ENCODE measurements around the gene PSG1.
"Not testable (repeated sequence)": the region's sequence is repeated elsewhere in the genome, so short reads cannot be mapped to it uniquely, and the experiment has no call there.

The PSG1 gene

GRCh38 chr19:42879613-42880012 is at the start of gene PSG1:
Gene PSG1 (minus strand): TSS chr19:42879713. CDS start chr19:42879581, 132 bp downstream.
- no peaks in the 10 kb centered on the region for H3K36me3 Mint-ChIP-seq (ENCODE audit: low read depth)
- no peaks in the 10 kb centered on the region for H3K4me1 Mint-ChIP-seq (ENCODE audit: low read depth)
- no peaks in the 10 kb centered on the region for H3K9me3 Mint-ChIP-seq
- H3K4me3 Mint-ChIP-seq = no peak within 1 kb of the TSS
- H3K27me3 Mint-ChIP-seq (ENCODE audit: low read depth) = peaks cover 6% of the 10 kb centered on the region
- H3K27ac Mint-ChIP-seq = no peak within 1 kb of the TSS

GRCh38 chr19:42928896-42929295 is 49.4 kb upstream of the PSG1 start:
- H3K4me3 Mint-ChIP-seq = no peak overlapping the region
- H3K27ac Mint-ChIP-seq = no peak overlapping the region
- no peaks in the 10 kb centered on the region for H3K9me3 Mint-ChIP-seq
- H3K4me1 Mint-ChIP-seq (ENCODE audit: low read depth) = no peaks in the 10 kb centered on the region
- no peaks in the 10 kb centered on the region for H3K36me3 Mint-ChIP-seq (ENCODE audit: low read depth)
- H3K27me3 Mint-ChIP-seq (ENCODE audit: low read depth) = no peaks in the 10 kb centered on the region

- Mint-ChIP-seq H3K27me3 (ENCODE audit: low read depth) (no peaks in the 10 kb centered on the region), H3K36me3 (ENCODE audit: low read depth) (no peaks in the 10 kb centered on the region), H3K27ac (no peak overlapping the region), H3K4me3 (no peak overlapping the region), H3K4me1 (ENCODE audit: low read depth) (no peaks in the 10 kb centered on the region), H3K9me3 (no peaks in the 10 kb centered on the region)
These were observed 47.3 kb upstream of the PSG1 start for GRCh38 chr19:42926781-42927180.

- not testable (repeated sequence) for H3K9me3 Mint-ChIP-seq; H3K27ac Mint-ChIP-seq; H3K36me3 Mint-ChIP-seq (ENCODE audit: low read depth)
These were observed 43.6 kb upstream of the PSG1 start for GRCh38 chr19:42923106-42923505.

GRCh38 chr19:42920971-42921370 is 41.5 kb upstream of the PSG1 start:
- H3K4me3 Mint-ChIP-seq; H3K4me1 Mint-ChIP-seq (ENCODE audit: low read depth); H3K36me3 Mint-ChIP-seq (ENCODE audit: low read depth); H3K9me3 Mint-ChIP-seq; H3K27me3 Mint-ChIP-seq (ENCODE audit: low read depth); H3K27ac Mint-ChIP-seq: not testable (repeated sequence)

More at GRCh38 chr19:42923106-42923505, 43.6 kb upstream of the PSG1 start:
- not testable (repeated sequence) for H3K4me1 Mint-ChIP-seq (ENCODE audit: low read depth); H3K27me3 Mint-ChIP-seq (ENCODE audit: low read depth); H3K4me3 Mint-ChIP-seq

GRCh38 chr19:42919757-42920079 is 40.2 kb upstream of the PSG1 start:
- no peaks in the 10 kb centered on the region for H3K36me3 Mint-ChIP-seq (ENCODE audit: low read depth)
- no peaks in the 10 kb centered on the region for H3K27me3 Mint-ChIP-seq (ENCODE audit: low read depth)
- no peak overlapping the region for H3K4me3 Mint-ChIP-seq
- no peaks in the 10 kb centered on the region for H3K9me3 Mint-ChIP-seq
- H3K4me1 Mint-ChIP-seq (ENCODE audit: low read depth) = no peaks in the 10 kb centered on the region
- no peak overlapping the region for H3K27ac Mint-ChIP-seq

- H3K4me3 Mint-ChIP-seq; H3K4me1 Mint-ChIP-seq (ENCODE audit: low read depth); H3K27ac Mint-ChIP-seq; H3K9me3 Mint-ChIP-seq; H3K36me3 Mint-ChIP-seq (ENCODE audit: low read depth); H3K27me3 Mint-ChIP-seq (ENCODE audit: low read depth): not testable (repeated sequence)
These were observed 39.7 kb upstream of the PSG1 start for GRCh38 chr19:42919070-42919756.

GRCh38 chr19:42918377-42919069 is 39.0 kb upstream of the PSG1 start:
- H3K9me3 Mint-ChIP-seq; H3K27me3 Mint-ChIP-seq (ENCODE audit: low read depth); H3K27ac Mint-ChIP-seq; H3K36me3 Mint-ChIP-seq (ENCODE audit: low read depth); H3K4me3 Mint-ChIP-seq; H3K4me1 Mint-ChIP-seq (ENCODE audit: low read depth): not testable (repeated sequence)

- not testable (repeated sequence) for H3K36me3 Mint-ChIP-seq (ENCODE audit: low read depth); H3K27ac Mint-ChIP-seq; H3K27me3 Mint-ChIP-seq (ENCODE audit: low read depth); H3K9me3 Mint-ChIP-seq; H3K4me1 Mint-ChIP-seq (ENCODE audit: low read depth); H3K4me3 Mint-ChIP-seq
These were observed 38.1 kb upstream of the PSG1 start, which contains the start of gene PSG6 for GRCh38 chr19:42917634-42918033. Gene PSG6 (minus strand): TSS chr19:42917894. CDS start chr19:42917792, 102 bp downstream.

- not testable (repeated sequence) for H3K4me1 Mint-ChIP-seq (ENCODE audit: low read depth); H3K27ac Mint-ChIP-seq; H3K36me3 Mint-ChIP-seq (ENCODE audit: low read depth); H3K9me3 Mint-ChIP-seq; H3K4me3 Mint-ChIP-seq; H3K27me3 Mint-ChIP-seq (ENCODE audit: low read depth)
These were observed 37.4 kb upstream of the PSG1 start for GRCh38 chr19:42916931-42917330.

- not testable (repeated sequence) for H3K9me3 Mint-ChIP-seq; H3K27ac Mint-ChIP-seq; H3K4me1 Mint-ChIP-seq (ENCODE audit: low read depth); H3K36me3 Mint-ChIP-seq (ENCODE audit: low read depth); H3K27me3 Mint-ChIP-seq (ENCODE audit: low read depth); H3K4me3 Mint-ChIP-seq
These were observed 34.0 kb upstream of the PSG1 start for GRCh38 chr19:42913516-42913915.

- H3K27ac Mint-ChIP-seq; H3K4me3 Mint-ChIP-seq; H3K4me1 Mint-ChIP-seq (ENCODE audit: low read depth); H3K9me3 Mint-ChIP-seq; H3K27me3 Mint-ChIP-seq (ENCODE audit: low read depth); H3K36me3 Mint-ChIP-seq (ENCODE audit: low read depth): not testable (repeated sequence)
These were observed 33.4 kb upstream of the PSG1 start for GRCh38 chr19:42912941-42913340.

- H3K36me3 Mint-ChIP-seq (ENCODE audit: low read depth); H3K27me3 Mint-ChIP-seq (ENCODE audit: low read depth); H3K9me3 Mint-ChIP-seq; H3K4me3 Mint-ChIP-seq; H3K27ac Mint-ChIP-seq; H3K4me1 Mint-ChIP-seq (ENCODE audit: low read depth): not testable (repeated sequence)
These were observed 32.2 kb upstream of the PSG1 start for GRCh38 chr19:42911731-42912130.

GRCh38 chr19:42906162-42906561 is 26.6 kb upstream of the PSG1 start:
- H3K27me3 Mint-ChIP-seq (ENCODE audit: low read depth); H3K4me1 Mint-ChIP-seq (ENCODE audit: low read depth); H3K4me3 Mint-ChIP-seq; H3K9me3 Mint-ChIP-seq; H3K36me3 Mint-ChIP-seq (ENCODE audit: low read depth); H3K27ac Mint-ChIP-seq: not testable (repeated sequence)

GRCh38 chr19:42900561-42900960 is 21.0 kb upstream of the PSG1 start:
- not testable (repeated sequence) for H3K27me3 Mint-ChIP-seq (ENCODE audit: low read depth); H3K27ac Mint-ChIP-seq; H3K4me3 Mint-ChIP-seq; H3K36me3 Mint-ChIP-seq (ENCODE audit: low read depth); H3K4me1 Mint-ChIP-seq (ENCODE audit: low read depth); H3K9me3 Mint-ChIP-seq

GRCh38 chr19:42899674-42900073 is 20.2 kb upstream of the PSG1 start:
- not testable (repeated sequence) for H3K27me3 Mint-ChIP-seq (ENCODE audit: low read depth); H3K4me3 Mint-ChIP-seq; H3K27ac Mint-ChIP-seq; H3K36me3 Mint-ChIP-seq (ENCODE audit: low read depth); H3K9me3 Mint-ChIP-seq; H3K4me1 Mint-ChIP-seq (ENCODE audit: low read depth)

Data from T-helper 1 cell treated with Interleukin-12 subunit alpha and Interleukin-12 subunit beta and Interleukin-4 antibody, amounts not matched to agents 30 μg/mL and 1 μg/mL, for 36 hours (primary cell).